Measurements from ENCODE around the gene TRAPPC6A. TPM values are rescaled to one million over a fixed set of nuclear protein-coding genes. Genes with fewer than 3 reads are reported as not detected.
"Not testable (repeated sequence)": the region's sequence is repeated elsewhere in the genome, so short reads cannot be mapped to it uniquely, and the experiment has no call there.

Gene TRAPPC6A
- total and polyA plus RNA-seq, 9 donors = 1.8 to 33.7 (median 23.4) TPM

DNA sequence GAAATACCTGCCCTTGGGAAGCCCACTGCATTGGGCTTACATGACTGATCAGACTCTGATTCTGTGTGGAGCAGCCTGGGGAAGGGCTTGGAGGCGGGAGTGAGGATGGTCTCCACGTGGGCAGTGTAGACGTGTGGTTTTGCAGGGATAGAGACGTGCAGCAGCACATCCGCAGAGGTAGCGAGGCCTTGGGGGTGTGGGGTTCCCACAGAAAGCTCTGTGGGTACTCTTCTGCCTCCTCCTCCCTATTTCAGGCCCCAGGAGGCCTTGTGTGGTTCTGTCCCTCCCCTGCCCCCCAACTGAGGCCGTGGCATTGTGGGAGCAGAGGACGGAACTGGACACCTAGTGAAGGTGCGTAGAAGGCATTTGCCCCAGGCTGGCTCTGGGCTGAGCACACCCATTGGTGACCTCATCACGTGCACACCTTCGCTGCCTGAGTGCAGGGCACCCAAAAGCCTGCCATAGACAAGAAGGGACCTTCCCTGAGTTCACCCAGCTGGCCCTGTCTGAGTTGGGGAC, 56.2 kb downstream of the TRAPPC6A start:
- TF ChIP-seq, protein P1, sequence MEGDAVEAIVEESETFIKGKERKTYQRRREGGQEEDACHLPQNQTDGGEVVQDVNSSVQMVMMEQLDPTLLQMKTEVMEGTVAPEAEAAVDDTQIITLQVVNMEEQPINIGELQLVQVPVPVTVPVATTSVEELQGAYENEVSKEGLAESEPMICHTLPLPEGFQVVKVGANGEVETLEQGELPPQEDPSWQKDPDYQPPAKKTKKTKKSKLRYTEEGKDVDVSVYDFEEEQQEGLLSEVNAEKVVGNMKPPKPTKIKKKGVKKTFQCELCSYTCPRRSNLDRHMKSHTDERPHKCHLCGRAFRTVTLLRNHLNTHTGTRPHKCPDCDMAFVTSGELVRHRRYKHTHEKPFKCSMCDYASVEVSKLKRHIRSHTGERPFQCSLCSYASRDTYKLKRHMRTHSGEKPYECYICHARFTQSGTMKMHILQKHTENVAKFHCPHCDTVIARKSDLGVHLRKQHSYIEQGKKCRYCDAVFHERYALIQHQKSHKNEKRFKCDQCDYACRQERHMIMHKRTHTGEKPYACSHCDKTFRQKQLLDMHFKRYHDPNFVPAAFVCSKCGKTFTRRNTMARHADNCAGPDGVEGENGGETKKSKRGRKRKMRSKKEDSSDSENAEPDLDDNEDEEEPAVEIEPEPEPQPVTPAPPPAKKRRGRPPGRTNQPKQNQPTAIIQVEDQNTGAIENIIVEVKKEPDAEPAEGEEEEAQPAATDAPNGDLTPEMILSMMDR (IDR thresholded peaks at IDR 0.05) = no peak
- TF ChIP-seq POLR2A (IDR thresholded peaks at IDR 0.05) = no peak
- TF ChIP-seq EP300 (IDR thresholded peaks at IDR 0.05) = no peak
- no peak overlapping the region for H3K27ac ChIP-seq
- H3K9me3 ChIP-seq = no peaks in the 10 kb centered on the region
- no peak overlapping the region for H3K4me3 ChIP-seq
- H3K4me1 ChIP-seq (ENCODE audit: insufficient read depth) = peaks cover 2% of the 10 kb centered on the region
- 79 to 84% (median 83%) methylated on average over 11 of the region's 11 CpGs for WGBS, 3 donors
- intact Hi-C loops (cut with DNase I) = loop anchor here in 1 of 4 donors (2.0 kb wide), 1 partner anchor 67 kb away; no protein-coding TSS in a partner anchor
- H3K27me3 ChIP-seq = no peaks in the 10 kb centered on the region
- DNase-seq = no peak
- H3K36me3 ChIP-seq = no peaks in the 10 kb centered on the region

- Histone ChIP-seq H3K4me3 (no peak overlapping the region), H3K9me3 (no peaks in the 10 kb centered on the region), H3K27ac (no peak overlapping the region), H3K27me3 (no peaks in the 10 kb centered on the region), H3K36me3 (no peaks in the 10 kb centered on the region), H3K4me1 (ENCODE audit: insufficient read depth) (peaks cover 2% of the 10 kb centered on the region)
- intact Hi-C loops (cut with DNase I) = no loop called here
- no peak for TF ChIP-seq EP300 (IDR thresholded peaks at IDR 0.05)
- TF ChIP-seq, protein P1 (IDR thresholded peaks at IDR 0.05) = no peak
- no peak for TF ChIP-seq POLR2A (IDR thresholded peaks at IDR 0.05)
- 87 to 93% (median 92%) methylated on average over 6 of the region's 6 CpGs for WGBS, 3 donors
- no peak for DNase-seq
These were observed 58.5 kb downstream of the TRAPPC6A start for GRCh38 chr19:45119582-45119981.

DNA sequence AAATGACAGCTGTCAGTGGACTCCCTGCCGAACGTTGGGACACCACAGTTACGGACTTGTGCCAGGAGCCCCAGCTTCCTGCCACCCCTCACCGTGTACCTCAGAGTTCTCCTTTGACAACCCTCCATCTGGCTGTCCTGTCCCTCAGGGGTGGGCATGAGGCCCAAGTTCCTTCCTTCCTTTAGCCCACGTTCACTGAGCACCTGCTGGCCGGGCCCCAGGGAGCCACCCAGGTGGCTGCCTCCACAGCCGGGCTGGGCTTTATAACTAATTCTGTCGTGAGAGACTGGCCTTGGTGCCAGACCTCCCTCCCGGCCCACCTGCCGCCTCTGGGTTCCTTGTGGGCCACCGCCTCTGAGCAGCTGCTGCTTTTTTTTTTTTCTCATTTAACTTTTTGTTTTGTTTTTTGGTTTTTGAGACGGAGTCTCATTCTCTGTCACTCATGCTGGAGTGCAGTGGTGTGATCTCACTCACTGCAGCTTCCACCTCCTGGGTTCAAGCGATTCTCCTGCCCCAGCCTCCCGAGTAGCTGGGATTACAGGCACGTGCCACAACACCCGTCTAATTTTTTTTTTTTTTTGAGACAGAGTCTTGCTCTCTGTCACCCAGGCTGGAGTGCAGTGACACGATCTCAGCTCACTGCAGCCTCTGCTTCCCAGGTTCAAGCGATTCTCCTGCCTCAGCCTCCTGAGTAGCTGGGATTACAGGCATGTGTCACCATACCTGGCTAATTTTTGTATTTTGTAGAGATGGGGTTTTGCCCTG, 59.3 kb downstream of the TRAPPC6A start:
- H3K27me3 ChIP-seq; H3K27ac ChIP-seq; intact Hi-C loops (cut with DNase I); H3K36me3 ChIP-seq; H3K4me1 ChIP-seq (ENCODE audit: insufficient read depth); DNase-seq; H3K9me3 ChIP-seq; H3K4me3 ChIP-seq: not testable (repeated sequence)
- 73 to 78% (median 73%) methylated on average over 18 of the region's 18 CpGs for WGBS, 3 donors

GRCh38 chr19:45118106-45118505, 59.9 kb downstream of the TRAPPC6A start:
- Histone ChIP-seq H3K27me3 (no peaks in the 10 kb centered on the region), H3K4me1 (ENCODE audit: insufficient read depth) (peaks cover 2% of the 10 kb centered on the region), H3K36me3 (no peaks in the 10 kb centered on the region), H3K9me3 (no peaks in the 10 kb centered on the region), H3K27ac (no peak overlapping the region), H3K4me3 (no peak overlapping the region)
- DNase-seq = no peak
- intact Hi-C loops (cut with DNase I) = no loop called here
- 76 to 82% (median 82%) methylated on average over 5 of the region's 5 CpGs for WGBS, 3 donors
- TF ChIP-seq POLR2A (IDR thresholded peaks at IDR 0.05) (no peak), EP300 (IDR thresholded peaks at IDR 0.05) (no peak)
- TF ChIP-seq, protein P1 (IDR thresholded peaks at IDR 0.05) = no peak

DNA sequence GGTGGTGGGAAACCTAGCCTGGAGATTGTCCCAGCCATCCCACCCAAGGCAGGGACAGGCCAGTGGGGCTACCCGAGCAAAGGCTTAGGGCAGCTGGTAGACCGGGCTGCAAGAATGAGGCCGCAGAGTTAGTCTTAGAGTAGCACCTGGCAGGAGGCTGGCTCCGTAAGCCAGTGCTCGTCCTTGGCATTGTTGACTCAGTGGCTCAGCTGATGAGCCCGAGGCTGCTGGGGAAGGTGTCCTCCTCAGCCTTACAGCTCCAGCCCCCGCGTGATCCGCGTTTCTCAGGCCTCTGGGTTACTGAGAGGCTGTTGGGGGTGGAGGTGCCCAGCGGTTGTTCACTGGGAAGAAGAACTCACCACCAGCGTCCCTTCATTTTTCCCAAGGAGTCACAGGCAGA, 60.4 kb downstream of the TRAPPC6A start:
- TF ChIP-seq EP300 (IDR thresholded peaks at IDR 0.05) (no peak), POLR2A (IDR thresholded peaks at IDR 0.05) (no peak)
- TF ChIP-seq, protein P1 (IDR thresholded peaks at IDR 0.05) = no peak
- no peaks in the 10 kb centered on the region for H3K9me3 ChIP-seq
- no peak for DNase-seq
- no peak overlapping the region for H3K27ac ChIP-seq
- H3K36me3 ChIP-seq = no peaks in the 10 kb centered on the region
- no peak overlapping the region for H3K4me3 ChIP-seq
- intact Hi-C loops (cut with DNase I) = no loop called here
- WGBS, 3 donors = 59 to 63% (median 62%) methylated on average over 9 to 12 of the region's 12 CpGs
- H3K4me1 ChIP-seq (ENCODE audit: insufficient read depth) = peaks cover 2% of the 10 kb centered on the region
- H3K27me3 ChIP-seq = no peaks in the 10 kb centered on the region

Data from ovary (tissue), 9 donors.